HepG2 (cell line): ENCODE results near the gene JUND. TPM values are rescaled to one million over a fixed set of nuclear protein-coding genes. Genes with fewer than 3 reads are reported as not detected.

Source experiments
- ATAC-seq: fragments of 200-7000 bp; cut with Tn5 transposase; 3 replicates; pipeline ENCODE4 v1.9.1; 2020; ENCODE audit warnings: mild to moderate bottlenecking, moderate library complexity
- BruUV-seq: library from RNA; stranded (reverse); fragments of 400-500 nt; replicated peaks from 2 replicates; lab custom pipeline; 2021; lab: Mats Ljungman, UMichigan
- CTCF ChIA-PET: fragments of 300-600 bp; formaldehyde crosslinking; extraction: SDS; loops from one replicate; lab custom pipeline; 2021; ENCODE audit warnings: low total read pairs, inconsistent platforms, low intra/inter-chr PET ratio; lab: Yijun Ruan, JAX
- POLR2A ChIA-PET: fragments of 350-600 bp; sonication (Branson Sonifier 250); formaldehyde crosslinking; loops from one replicate; lab custom pipeline; 2020; ENCODE audit warnings: antibody characterized with exemption, inconsistent platforms; lab: Yijun Ruan, JAX
- DNase-seq: peaks from one replicate; pipeline ENCODE4 v3.0.0-alpha.2; 2015; ENCODE audit warnings: low spot score
- FAIRE-seq: peaks from 3 replicates; lab custom pipeline; 2011; peaks lifted over from hg19 to GRCh38; lab: Jason Lieb, UNC
- H2AFZ ChIP-seq: one replicate; pipeline ENCODE4 v1.6.1; 2011; ENCODE audit warnings: low read length, inconsistent platforms
- H3K27ac ChIP-seq: fragments of 300-600 bp; 3 replicates; pipeline ENCODE4 v1.8.0; 2011; ENCODE audit warnings: mixed run types, mild to moderate bottlenecking, mixed read lengths, low read length, inconsistent platforms; ENCODE audit not compliant: insufficient read depth; ENCODE audit errors: extremely low read length
- H3K27me3 ChIP-seq, 2 experiments: fragments of 200-600 bp in 1 of 2; 2 replicates in 1 of 2; 3 replicates in 1 of 2; pipeline versions ENCODE4 v1.6.0 to v1.8.0; 2011; ENCODE audit warnings: low read length in 2 of 2, mild to moderate bottlenecking in 2 of 2, moderate library complexity in 2 of 2, inconsistent platforms in 1 of 2; ENCODE audit not compliant: insufficient read depth in 2 of 2, control insufficient read depth in 1 of 2
- H3K36me3 ChIP-seq, 2 experiments: fragments of 200-600 bp in 1 of 2; replicated peaks in 1 of 2; 2 replicates in 1 of 2; 3 replicates in 1 of 2; pipeline versions ENCODE4 v1.5.1 to v1.8.0; 2011; ENCODE audit warnings: low read length in 2 of 2, inconsistent platforms in 1 of 2; ENCODE audit not compliant: insufficient read depth in 2 of 2, control insufficient read depth in 1 of 2
- H3K4me1 ChIP-seq: 2 replicates; pipeline ENCODE4 v1.5.1; 2012; ENCODE audit warnings: low read length, inconsistent platforms; ENCODE audit not compliant: insufficient read depth
- H3K4me2 ChIP-seq: 2 replicates; pipeline ENCODE4 v1.6.0; 2011; ENCODE audit warnings: low read depth, low read length, inconsistent platforms
- H3K4me3 ChIP-seq, 3 experiments: fragments of 200-600 bp in 1 of 3; sonication (generic), shearing (Covaris generic) in 1 of 3; replicated peaks in 1 of 3; 2 replicates each; pipeline ENCODE4 v1.5.1; 2011 to 2016; ENCODE audit warnings: low read length in 3 of 3, inconsistent platforms in 2 of 3, low read depth in 2 of 3, mild to moderate bottlenecking in 2 of 3, control low read depth in 1 of 3, mixed read lengths in 1 of 3; ENCODE audit not compliant: insufficient read depth in 1 of 3
- H3K79me2 ChIP-seq: one replicate; pipeline ENCODE4 v1.6.1; 2011; ENCODE audit warnings: low read length, inconsistent platforms; ENCODE audit not compliant: insufficient read depth
- H3K9ac ChIP-seq: 2 replicates; pipeline ENCODE4 v1.6.0; 2011; ENCODE audit warnings: mild to moderate bottlenecking, low read depth, low read length, inconsistent platforms; ENCODE audit not compliant: insufficient read depth
- H3K9me3 ChIP-seq: 2 replicates; pipeline ENCODE4 v1.5.1; 2012; ENCODE audit warnings: mild to moderate bottlenecking, low read length
- H4K20me1 ChIP-seq: 2 replicates; pipeline ENCODE4 v1.6.0; 2011; ENCODE audit warnings: inconsistent platforms, mild to moderate bottlenecking, low read length, moderate library complexity; ENCODE audit not compliant: insufficient read depth
- BRD4 ChIP-seq: sonication (generic); formaldehyde crosslinking; IDR thresholded peaks from 2 replicates; pipeline ENCODE4 v1.4.0; 2020; ENCODE audit warnings: missing genetic modification reagents
- CHCHD3 ChIP-seq: sonication (generic); formaldehyde crosslinking; IDR thresholded peaks from 2 replicates; pipeline ENCODE4 v1.8.0; 2022; ENCODE audit warnings: mild to moderate bottlenecking, missing genetic modification reagents, moderate library complexity
- MAX ChIP-seq: IDR thresholded peaks from 2 replicates; pipeline ENCODE4 v1.6.1; 2012; ENCODE audit warnings: inconsistent platforms
- POGK ChIP-seq: sonication (generic); formaldehyde crosslinking; conservative IDR thresholded peaks from 2 replicates; pipeline ENCODE4 v1.8.0; 2022; ENCODE audit warnings: mild to moderate bottlenecking, moderate library complexity, missing genetic modification reagents
- RAD51 ChIP-seq: fragments of 450-650 bp; IDR thresholded peaks from 2 replicates; pipeline ENCODE4 v1.6.1; 2016; ENCODE audit warnings: borderline replicate concordance
- SKI ChIP-seq: fragments of 450-650 bp; IDR thresholded peaks from one replicate; pipeline ENCODE4 v1.6.1; 2018; ENCODE audit warnings: mild to moderate bottlenecking; ENCODE audit not compliant: partially characterized antibody
- ZNF33A ChIP-seq: sonication (generic); formaldehyde crosslinking; IDR thresholded peaks from 2 replicates; pipeline ENCODE4 v1.5.1; 2020; ENCODE audit warnings: missing genetic modification reagents, mild to moderate bottlenecking, moderate library complexity, borderline replicate concordance
- ZNF841 ChIP-seq: sonication (generic); formaldehyde crosslinking; IDR thresholded peaks from 2 replicates; pipeline ENCODE4 v1.8.1; 2023; ENCODE audit warnings: missing genetic modification reagents, borderline replicate concordance
- WGBS: methylation state at CpG from one replicate; pipeline ENCODE4 v1.1.6; 2017; ENCODE audit warnings: low lambda C conversion rate; 5-methylcytosine and 5-hydroxymethylcytosine counted together
- in situ Hi-C: cut with HindIII; loops from 2 replicates; pipeline ENCODE4 v1.10.0; 2017; ENCODE audit warnings: low pct_unique_long_range_greater_than_20kb; ENCODE audit not compliant: extremely low pct_ligation_motif_present
- intact Hi-C: fragments of 100-400 bp; cut with micrococcal nuclease; formaldehyde crosslinking; loops from one replicate; pipeline ENCODE4 v1.10.0; 2022; ENCODE audit not compliant: unreplicated experiment
- polyA plus RNA-seq, 8 experiments: library from polyadenylated mRNA; depleted of rRNA in 3 of 8; stranded (reverse) in 7 of 8; unstranded in 1 of 8; fragments of >200 nt; fragmentation: Illumina TruSeq in 4 of 8; extraction: Trizol in 4 of 8; gene quantifications; 2 replicates each; pipeline versions ENCODE4 v1.2.1 to v1.2.3, GENCODE V29; 2011 to 2016; ENCODE audit warnings: low read depth in 4 of 8, missing spikeins in 1 of 8, mixed read lengths in 1 of 8; ENCODE audit not compliant: insufficient read depth in 1 of 8
- total RNA-seq, 5 experiments: library from RNA; depleted of rRNA; stranded (reverse); fragments of >200 nt; fragmentation: Illumina TruSeq; extraction: Trizol; gene quantifications; 2 replicates each; pipeline ENCODE4 v1.2.3, GENCODE V29; 2016; ENCODE audit warnings: low read depth in 1 of 5

Gene JUND
- total and polyA plus RNA-seq, 2 of the 13 experiments (the other 11 are each of a cell fraction or from before 2014, with no cell fraction given), result 41.2 to 59.8 TPM

GRCh38 chr19:18264971-18265540 is 16.4 kb downstream of the JUND start:
- no peak overlapping the region for H3K27ac ChIP-seq
- in situ Hi-C loops (no loop called here), intact Hi-C loops (no loop called here)
- H3K79me2 ChIP-seq, result no peaks in the 10 kb centered on the region
- 100% methylated on average over 2 of the region's 23 CpGs for WGBS
- no peak overlapping the region for H3K4me2 ChIP-seq
- TF ChIP-seq MAX (no peak), RAD51 (no peak), POGK (CRISPR knock-in tag) (no peak), CHCHD3 (no peak), ZNF33A (CRISPR knock-in tag) (no peak), ZNF841 (CRISPR knock-in tag) (no peak), SKI (no peak), BRD4 (CRISPR knock-in tag) (no peak)
- FAIRE-seq (no peak), DNase-seq (no peak), ATAC-seq (no peak)
- peaks cover 5 to 7% of the 10 kb centered on the region in 2 experiments; a peak in 3 of 5 replicates for H3K27me3 ChIP-seq
- H3K9me3 ChIP-seq, result no peaks in the 10 kb centered on the region
- no peaks in the 10 kb centered on the region for H4K20me1 ChIP-seq
- H3K9ac ChIP-seq, result no peak overlapping the region
- ChIA-PET POLR2A (no interaction called here), CTCF (no interaction called here)
- no peak overlapping the region for H2AFZ ChIP-seq
- H3K4me3 ChIP-seq, result no peak overlapping the region
- no TSS peak for BruUV-seq
- H3K4me1 ChIP-seq, result peaks cover 21% of the 10 kb centered on the region
- no peaks in the 10 kb centered on the region for H3K36me3 ChIP-seq
